Epidermal melanocyte (primary cell): ENCODE measurements around the gene CNOT4.
"Not testable (repeated sequence)": the region's sequence is repeated elsewhere in the genome, so short reads cannot be mapped to it uniquely, and the experiment has no call there.

Experiments used
- DNase-seq: peaks from one replicate; pipeline ENCODE4 v3.0.0; 2011; ENCODE audit warnings: low spot score; ENCODE audit not compliant: insufficient read length

Gene CNOT4

DNA sequence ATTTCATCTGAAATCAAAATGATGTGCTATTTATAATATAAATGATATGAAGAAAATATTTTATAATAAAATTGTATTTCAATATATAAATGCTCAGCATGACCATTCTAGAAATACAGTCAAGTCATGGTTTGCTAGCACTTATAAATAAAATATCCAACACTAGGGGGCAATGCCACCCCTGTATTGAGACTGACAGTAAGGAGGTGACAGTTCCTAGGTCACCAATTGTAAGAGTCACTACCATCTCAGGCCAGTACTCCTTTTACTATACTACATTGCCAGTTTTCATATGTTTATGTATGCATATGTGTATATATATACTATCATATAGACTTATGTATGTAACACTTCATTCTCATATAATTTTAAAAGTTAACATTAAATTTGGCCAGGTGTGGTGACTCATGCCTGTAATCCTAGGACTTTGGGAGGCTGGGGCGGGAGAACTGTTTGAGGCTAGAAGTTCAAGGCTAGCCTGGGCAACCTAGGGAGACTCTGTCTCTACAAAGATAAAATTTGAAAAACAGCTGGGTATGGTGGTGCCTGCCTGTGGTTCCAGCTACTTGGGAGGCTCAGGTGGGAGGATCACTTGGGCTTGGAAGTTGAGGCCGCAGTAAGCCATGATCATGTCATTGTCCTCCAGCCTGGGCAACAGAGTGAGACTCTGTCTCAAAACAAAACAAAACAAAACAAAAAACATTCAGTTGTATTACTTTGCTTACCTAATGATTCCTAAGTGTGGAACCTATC, 2.4 kb upstream of the CNOT4 start:
- no peak for DNase-seq

DNA sequence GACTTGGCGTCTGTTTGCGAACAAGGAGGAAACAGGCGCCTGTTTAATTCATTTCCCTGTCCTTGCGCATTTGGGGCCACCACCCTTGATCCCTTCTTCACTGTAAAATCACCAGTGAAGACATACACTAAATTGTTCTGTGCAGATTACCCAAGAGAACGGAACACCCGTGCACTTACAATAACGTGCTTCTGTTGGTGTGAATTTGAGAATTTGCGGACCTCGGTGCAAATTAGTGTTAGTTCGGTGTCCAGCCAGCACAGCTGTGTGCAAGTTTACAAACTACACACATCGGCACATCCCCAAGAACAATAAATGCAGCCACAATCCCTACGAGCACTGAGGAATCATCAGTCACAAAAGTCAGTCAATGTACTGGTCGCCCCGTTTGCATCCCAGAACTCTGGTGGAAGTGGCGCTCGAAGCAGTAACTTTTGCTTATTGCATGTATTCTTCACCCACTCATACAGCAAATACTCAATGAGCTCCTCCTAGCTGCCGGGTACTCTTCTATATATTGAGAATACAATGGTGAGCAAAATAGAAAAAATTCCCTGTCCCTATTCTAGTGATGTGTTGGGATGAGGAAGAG, 786 bp upstream of the CNOT4 start:
- DNase-seq, result no peak

DNA sequence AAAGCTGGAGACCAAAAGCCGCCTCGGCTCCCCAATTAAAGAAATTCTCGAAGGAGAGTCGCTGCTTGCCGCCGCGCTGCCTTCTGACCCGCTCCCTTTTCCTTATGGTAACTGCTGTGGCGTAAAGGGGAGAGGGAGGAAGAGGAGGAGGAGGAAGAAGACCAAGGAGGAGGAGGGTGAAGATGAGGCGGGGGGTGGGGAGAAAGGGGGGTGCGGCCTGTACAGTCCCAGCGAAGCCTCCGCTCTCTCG, 388 bp downstream of the CNOT4 start:
- no peak for DNase-seq

DNA sequence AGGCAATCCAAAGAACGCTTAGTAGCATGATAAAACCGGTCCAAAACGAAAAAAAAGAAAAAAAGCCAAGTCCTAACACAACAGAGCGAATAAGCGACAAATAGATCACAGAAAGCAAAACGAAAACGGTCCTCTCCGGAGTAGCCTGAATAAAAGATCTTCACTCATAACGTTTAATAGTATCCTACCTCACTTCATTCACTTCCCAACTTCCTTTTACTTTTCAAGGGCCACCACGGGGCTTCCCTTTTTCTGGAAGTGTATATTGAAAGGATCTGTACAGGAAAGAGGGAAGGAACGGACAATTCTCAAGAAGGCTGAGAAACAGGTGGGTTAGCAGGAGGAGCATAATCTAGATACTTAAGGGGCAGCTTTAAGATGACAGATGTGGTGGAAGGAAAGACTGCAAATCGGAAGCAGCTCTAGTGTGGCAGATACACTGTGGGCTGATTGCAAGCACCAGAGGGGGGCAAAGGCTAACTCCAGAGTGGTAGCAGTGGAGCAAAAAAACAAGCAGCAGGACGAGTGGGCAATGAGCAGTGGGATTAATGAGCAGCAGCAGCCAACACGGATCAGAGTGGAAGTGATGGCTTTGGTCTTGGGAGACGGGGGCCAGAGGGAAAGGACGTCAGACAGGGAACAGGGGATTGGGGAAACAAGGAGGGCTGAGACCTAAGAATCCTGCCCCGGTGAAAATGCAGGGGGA, 866 bp downstream of the CNOT4 start:
- DNase-seq, result no peak

DNA sequence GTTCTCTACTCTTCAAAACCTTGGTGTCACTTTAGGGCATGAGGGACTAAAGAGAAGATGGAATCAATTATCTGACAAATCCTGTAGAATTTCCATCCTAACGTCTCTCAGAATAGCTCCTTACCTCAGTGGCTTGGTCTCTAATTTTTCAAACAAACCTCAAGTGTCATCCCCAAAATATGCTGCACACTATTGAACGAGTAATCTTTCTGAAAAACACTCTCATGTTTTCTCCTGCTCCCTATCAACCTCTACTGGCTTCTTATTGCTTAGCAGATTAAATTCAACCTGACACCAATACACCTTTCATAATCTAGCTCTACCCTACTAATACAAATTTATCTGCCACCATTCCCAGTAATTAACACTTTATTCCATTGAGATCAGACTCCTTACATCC, 8.5 kb downstream of the CNOT4 start:
- no peak for DNase-seq

DNA sequence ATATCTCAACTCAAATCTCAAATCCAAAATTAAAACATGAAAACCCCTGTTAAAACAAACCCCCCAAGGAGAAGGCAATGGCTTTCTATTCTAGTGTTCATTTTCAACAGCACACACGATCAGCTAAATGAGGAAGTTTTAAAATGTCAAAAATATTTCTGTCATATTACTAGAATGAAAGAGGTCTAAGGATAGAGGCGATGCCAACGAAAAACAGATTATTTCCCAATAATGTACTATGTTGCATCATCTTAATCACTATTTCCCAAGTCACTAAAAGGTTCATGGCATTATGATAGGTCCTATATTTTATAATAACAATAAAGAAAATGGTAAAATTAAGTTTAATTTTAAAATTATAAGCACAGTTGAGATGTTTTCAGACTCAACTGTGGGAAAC, 10.1 kb downstream of the CNOT4 start:
- no peak for DNase-seq

DNA sequence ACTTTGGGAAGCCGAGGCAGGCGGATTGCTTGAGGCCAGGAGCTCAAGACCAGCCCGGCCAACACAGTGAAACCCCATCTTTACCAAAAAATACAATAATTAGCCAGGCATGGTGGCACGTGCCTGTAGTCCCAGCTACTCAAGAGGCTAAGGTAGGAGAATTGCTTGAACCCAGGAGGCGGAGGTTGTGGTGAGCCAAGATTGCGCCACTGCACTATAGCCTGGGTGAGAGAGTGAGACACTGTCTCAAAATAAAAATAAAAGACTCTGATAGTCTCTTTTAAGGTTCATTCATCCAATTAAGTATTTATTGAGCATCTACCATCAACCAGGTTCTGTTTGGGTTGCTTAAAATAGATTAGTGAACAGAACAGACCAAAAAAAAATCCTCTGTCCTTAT, 12.7 kb downstream of the CNOT4 start:
- DNase-seq, result not testable (repeated sequence)

DNA sequence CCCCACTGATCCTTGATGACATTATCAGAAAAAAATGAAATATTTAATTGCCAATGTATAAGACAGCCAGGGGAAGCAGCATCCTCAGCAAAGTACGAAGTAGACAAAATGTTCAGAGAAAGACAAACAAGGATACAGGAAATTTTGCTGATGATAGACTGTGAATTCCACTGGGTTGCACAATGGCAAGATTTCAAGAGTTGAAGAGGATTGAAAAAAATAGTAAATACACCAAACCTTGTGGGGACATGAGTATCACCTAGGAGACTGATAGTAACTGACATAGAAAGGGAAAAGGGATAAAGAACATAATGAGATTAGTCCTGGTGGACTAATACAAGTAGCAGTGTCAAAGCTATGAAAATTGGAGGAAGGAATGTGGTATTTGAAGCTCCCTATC, 16.5 kb downstream of the CNOT4 start:
- DNase-seq, result no peak

DNA sequence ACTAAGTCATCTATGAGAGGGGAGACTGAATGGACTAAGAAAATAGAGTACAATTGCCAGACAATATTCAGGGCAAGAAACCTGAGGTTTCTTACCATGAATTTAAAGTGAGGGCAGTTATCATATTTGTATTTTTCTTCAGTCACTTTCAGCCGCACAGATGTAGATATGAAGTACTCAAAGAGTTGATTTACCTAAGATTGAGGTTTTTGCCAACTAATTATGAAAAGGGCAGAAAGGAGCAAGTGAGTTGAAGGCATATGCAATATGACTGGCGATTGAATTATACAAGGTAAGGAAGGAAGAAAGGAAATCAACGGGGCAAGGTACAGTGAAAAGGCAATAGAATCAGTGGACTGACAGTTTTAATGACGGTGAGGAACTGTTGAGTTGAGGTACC, 17.8 kb downstream of the CNOT4 start:
- DNase-seq, result no peak

DNA sequence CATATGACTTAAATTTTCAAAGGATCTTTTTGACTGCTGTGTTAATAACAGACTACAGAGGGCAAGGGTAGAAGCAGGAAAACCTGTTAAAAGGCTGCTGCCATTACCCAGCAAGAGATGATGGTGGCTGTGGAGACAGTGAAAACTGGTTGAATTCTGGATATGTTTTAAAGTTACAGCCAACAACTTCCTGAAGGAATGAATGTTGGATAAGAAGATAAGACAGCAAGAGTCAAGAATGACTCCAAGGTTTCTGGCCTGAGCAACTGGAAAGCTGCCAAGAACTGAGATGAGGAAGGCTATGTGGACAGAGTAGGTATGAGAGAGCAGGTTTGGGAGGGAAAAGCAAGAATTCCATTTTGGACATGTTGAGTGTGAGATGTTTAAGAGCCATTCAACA, 19.1 kb downstream of the CNOT4 start:
- no peak for DNase-seq

DNA sequence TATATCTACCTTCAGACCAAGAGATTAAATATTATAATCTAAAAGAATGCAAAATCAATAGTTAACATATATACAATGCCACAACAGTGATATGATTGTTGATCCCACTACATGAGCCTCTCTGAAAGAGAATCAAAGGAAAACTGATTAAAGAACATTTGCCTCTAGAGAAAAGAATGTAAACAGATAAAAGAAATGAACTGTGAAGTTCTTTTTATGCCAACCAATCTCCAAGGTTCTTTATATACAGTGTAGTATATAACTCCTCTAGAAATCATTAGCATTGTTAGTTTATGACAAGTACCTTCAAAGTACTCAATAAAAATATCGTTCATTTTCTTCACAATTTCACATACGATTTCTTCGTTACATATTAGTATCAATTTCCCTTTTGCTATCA, 20.1 kb downstream of the CNOT4 start:
- DNase-seq, result no peak

DNA sequence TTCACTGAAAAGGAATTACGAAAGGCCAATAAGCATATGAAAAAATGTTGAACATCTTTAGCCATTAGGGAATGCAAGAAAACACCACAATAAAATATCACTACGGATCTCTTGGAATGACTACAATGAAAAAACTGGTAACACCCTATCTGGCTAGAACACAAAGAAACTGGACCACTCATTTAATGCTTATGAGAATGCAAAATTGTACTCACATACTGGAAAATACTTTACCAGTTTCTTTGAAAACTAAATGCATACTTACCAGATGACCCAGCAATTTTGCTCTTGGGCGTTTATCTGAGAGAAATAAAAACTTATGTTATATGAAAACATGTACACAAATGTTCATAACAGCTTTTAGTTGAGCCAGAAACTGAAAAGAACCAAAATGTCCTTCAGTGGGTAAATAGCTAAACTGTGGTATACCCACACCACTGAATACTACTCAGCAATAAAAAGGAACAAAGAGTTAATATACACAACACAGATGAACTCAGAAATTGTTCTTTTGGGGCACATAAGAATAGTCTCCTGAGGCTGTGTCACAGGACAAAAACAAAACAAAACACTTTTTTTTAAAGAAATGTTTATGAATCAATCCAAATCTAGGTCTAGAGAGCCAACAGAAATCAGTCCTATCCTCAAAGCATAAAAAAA, 23.5 kb downstream of the CNOT4 start:
- DNase-seq, result no peak

DNA sequence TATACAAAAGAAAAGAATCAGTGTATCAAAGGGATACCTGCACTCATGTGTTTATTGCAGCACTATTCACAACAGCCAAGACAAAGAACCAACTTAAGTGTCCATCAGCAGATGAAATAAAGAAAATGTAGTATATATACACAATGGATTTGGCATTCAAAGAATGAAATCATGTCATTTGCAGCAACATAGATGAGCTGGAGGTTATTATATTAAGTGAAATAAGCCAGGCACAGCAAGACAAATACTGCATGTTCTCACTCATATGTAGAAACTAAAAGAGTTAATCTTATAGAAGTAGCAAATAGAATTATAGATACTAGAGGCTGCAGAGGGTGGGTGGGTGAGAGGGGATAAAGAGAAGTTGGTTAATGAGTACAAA, 28.3 kb downstream of the CNOT4 start:
- no peak for DNase-seq

DNA sequence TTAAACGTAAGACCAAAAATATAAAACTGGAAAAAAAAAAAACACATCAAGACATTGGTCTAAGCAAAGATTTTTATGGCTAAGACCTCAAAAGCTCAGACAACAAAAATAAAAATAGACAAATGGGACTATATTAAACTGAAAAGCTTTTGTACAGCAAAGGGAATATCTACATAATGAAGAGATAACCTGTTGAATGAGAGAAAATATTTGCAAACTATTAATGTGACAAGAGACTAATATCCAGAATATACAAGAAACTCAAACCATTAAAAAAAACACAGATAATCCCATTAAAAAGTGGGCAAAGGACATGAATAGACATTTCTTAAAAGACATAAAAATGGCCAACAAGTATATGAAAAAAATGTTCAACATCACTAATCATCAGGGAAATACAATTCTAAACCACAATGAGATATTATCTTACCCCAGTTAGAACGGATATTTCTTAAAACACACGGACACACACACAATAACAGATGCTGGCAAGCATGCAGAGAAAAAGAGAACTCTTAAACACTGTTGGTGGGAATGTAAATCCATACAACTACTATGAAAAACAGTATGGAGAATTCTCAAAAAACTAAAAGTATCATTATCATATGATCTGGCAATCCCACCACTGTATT, 28.8 kb downstream of the CNOT4 start:
- DNase-seq, result no peak

DNA sequence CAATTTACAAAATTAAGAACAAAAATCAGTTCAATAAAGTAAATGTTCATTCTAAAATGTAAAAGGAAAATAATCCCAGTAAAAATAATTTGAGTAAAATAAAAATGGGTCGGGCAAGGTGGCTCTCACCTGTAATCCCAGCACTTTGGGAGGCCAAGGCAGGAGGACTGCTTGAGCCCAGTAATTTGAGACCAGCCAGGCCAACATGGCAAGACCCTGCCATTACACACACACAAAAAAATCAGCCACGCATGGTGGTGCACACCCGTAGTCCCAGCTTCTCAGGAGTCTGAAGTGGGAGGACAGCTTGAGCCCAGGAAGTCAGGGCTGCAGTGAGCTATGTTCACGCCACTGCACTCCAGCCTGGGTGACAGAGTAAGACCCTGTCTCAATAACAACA, 34.4 kb downstream of the CNOT4 start:
- no peak for DNase-seq

DNA sequence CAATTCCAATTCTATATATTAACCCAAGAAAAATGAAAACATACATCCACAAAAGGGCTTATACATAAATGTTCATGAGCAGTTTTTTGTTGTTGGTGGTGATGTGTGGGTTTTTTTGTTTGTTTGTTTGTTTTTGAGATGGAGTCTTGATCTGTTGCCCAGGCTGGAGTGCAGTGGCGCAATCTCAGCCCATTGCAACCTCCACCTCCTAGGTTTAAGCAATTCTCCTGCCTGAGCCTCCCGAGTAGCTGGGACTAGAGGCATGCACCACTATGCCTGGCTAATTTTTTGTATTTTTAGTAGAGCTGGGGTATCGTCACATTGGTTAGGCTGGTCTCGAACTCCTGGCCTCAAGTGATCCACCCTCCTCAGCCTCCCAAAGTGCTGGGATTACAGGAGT, 40.2 kb downstream of the CNOT4 start:
- DNase-seq, result not testable (repeated sequence)

DNA sequence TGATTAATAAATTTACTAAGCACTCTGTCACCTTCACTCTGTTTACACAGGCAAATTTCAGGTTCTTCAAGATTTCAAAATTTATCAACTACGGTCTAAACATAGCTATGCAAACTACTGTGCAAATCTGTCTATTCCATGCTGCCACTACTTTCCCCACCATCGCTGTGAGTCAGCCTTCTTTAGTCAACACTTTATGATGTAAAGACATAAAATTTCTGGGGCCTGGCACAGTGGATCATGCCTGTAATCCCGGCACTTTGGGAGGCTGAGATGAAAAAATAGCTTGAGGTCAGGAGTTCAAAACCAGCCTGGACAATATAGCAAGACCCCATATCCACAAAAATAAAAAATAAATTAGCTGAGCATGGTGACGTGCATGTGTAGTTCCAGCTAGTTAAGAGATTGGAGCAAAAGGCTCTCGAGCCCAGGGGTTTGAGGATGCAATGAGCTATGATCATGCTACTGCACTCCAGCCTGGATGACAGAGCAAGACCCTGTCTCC, 42.6 kb downstream of the CNOT4 start:
- no peak for DNase-seq

DNA sequence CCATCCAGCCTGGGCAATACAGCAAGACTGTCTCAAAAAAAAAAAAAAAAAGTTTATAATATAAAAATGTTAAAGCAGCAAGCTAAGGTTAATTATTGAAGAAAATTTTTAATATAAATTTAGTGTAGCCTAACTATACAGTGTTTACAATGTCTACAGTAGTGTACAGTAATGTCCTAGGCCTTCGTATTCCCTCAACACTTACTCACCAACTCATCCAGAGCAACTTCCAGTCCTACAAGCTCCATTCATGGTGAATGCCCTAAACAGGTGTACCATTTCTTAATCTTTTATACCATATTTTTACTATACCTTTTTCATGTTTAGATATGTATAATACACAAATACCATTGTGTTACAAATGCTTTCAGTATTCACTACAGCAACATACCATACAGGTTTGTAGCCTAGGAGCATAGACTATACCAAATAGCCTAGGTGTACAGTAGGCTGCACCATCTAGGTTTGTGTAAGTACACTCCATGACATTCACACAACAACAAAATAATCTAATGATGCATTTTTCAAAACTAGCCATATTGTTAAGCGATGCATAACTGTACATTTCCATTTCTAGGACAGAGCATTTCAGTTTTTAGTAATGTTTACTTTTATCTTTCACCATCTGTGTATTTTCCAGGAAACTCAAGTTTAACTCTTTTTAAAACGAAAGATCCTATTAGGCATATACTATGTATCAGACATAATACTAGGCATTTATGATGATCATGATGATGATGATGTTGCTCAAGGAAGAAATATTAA, 43.3 kb downstream of the CNOT4 start:
- no peak for DNase-seq

DNA sequence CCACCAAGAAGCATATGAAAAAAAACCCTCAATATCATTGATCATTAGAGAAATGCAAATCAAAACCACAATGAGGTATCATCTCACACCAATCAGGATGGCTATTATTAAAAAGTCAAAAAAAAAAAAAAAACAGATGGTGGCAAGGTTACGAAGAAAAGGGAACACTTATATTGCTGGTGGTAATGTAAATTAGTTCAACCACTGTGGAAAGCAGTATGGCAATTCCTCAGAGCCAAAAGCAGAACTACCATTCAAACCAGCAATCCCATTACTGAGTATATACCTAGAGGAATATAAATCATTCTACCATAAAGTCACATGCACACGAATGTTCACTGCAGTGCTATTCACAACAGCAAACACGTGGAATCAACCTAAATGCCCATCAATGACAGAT, 46.0 kb downstream of the CNOT4 start:
- no peak for DNase-seq

DNA sequence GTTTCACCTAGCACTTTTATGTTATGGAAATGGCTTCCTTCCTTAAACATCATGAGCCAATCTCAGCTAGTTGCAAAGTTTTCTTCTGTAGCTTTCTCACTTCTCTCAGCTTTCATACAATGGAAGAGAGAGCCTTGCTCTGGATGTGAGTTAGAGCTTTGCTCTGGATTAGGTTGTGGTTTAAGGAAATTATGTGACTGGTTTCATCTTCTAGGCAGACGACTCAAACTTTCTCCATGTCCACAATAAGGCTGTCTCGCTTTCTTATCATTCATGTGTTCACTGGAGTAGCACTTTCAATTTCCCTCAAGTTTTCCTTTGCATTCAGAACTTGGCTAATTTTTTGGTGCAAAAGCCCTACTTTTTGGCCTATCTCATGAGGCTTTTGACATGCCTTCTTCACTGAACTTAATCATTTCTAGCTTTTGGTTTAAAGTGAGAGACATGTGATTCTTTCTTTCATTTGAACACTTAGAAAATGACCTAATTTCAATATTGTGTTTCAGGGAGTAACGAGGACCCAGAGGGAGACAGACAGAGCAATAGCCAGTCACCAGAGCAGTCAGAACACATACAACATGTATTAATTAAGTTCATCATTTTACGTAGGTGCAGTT, 49.8 kb downstream of the CNOT4 start:
- DNase-seq, result no peak

DNA sequence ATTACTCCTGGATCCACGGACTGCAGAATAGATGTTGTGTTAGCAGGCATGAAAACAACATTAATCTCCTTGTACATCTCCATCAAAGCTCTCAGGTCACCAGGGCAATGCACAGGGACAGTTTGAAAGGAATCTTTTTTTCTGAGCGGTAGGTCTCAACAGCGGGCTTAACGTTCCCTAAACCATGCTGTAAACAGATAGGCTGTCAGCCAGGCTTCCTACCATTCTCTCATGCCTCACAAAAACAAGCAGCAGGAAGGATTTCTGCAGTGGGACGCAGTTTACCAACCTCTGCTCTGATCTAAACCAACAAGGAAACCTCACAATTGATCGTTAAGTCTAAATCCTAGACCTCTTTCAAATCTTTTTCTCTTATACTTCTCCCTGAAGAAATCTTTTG, 50.8 kb downstream of the CNOT4 start:
- DNase-seq, result no peak
